K562 (cell line): ENCODE measurements around the gene TUBA4B. TPM values are rescaled to one million over a fixed set of nuclear protein-coding genes. Genes with fewer than 3 reads are reported as not detected.

Experiments
- CHD1 ChIP-seq: fragments of 200-600 bp; sonication (generic); IDR thresholded peaks from one replicate; pipeline ENCODE4 v1.6.1; 2012; ENCODE audit warnings: mild to moderate bottlenecking, moderate library complexity, low read length, inconsistent platforms
- EGR1 ChIP-seq: fragments of 450-650 bp; conservative IDR thresholded peaks from 2 replicates; pipeline ENCODE4 v1.6.1; 2017; ENCODE audit warnings: mild to moderate bottlenecking
- GTF2B ChIP-seq: IDR thresholded peaks from 2 replicates; pipeline ENCODE4 v1.6.1; 2011; ENCODE audit not compliant: insufficient read length; ENCODE audit errors: extremely low read depth
- HMGN3 ChIP-seq: IDR thresholded peaks from 2 replicates; pipeline ENCODE4 v1.6.1; 2011; ENCODE audit warnings: borderline replicate concordance, low read depth, mild to moderate bottlenecking, mixed read lengths, low read length; ENCODE audit not compliant: insufficient read length; ENCODE audit errors: extremely low read depth
- IFI16 ChIP-seq: fragments of 250-450 bp; sonication (Bioruptor Pico); IDR thresholded peaks from 2 replicates; pipeline ENCODE4 v2.1.2; 2022; ENCODE audit warnings: mild to moderate bottlenecking, inconsistent platforms
- MNT ChIP-seq, 2 experiments: fragments of 450-650 bp; conservative IDR thresholded peaks; 2 replicates each; pipeline ENCODE4 v1.6.1; 2017; ENCODE audit warnings: mild to moderate bottlenecking in 2 of 2, moderate library complexity in 2 of 2
- NFATC3 ChIP-seq: fragments of 450-650 bp; IDR thresholded peaks from 2 replicates; pipeline ENCODE4 v1.6.1; 2017; ENCODE audit warnings: mild to moderate bottlenecking
- NR2C1 ChIP-seq, 2 experiments: fragments of 450-650 bp; IDR thresholded peaks; 2 replicates each; pipeline ENCODE4 v1.6.1; 2017; ENCODE audit warnings: mild to moderate bottlenecking in 2 of 2, antibody characterized with exemption in 1 of 2, inconsistent platforms in 1 of 2, missing compliant biosample characterization in 1 of 2, missing genetic modification characterization in 1 of 2
- POLR2G ChIP-seq: fragments of 200-400 bp; formaldehyde crosslinking; IDR thresholded peaks from 2 replicates; pipeline ENCODE4 v1.6.1; 2017; ENCODE audit warnings: low read depth, mild to moderate bottlenecking, antibody characterized with exemption, low read length, moderate library complexity
- PTTG1 ChIP-seq: fragments of 450-650 bp; IDR thresholded peaks from 2 replicates; pipeline ENCODE4 v1.6.1; 2016; ENCODE audit warnings: low read depth, mild to moderate bottlenecking, missing genetic modification characterization, missing compliant biosample characterization
- RB1 ChIP-seq: fragments of 450-650 bp; IDR thresholded peaks from 2 replicates; pipeline ENCODE4 v1.6.1; 2017; ENCODE audit warnings: low read depth, mild to moderate bottlenecking
- SAFB ChIP-seq: fragments of 200-400 bp; formaldehyde crosslinking; IDR thresholded peaks from 2 replicates; pipeline ENCODE4 v1.6.1; 2017; ENCODE audit warnings: low read depth, low read length, borderline replicate concordance
- TAF9B ChIP-seq: fragments of 450-650 bp; IDR thresholded peaks from 2 replicates; pipeline ENCODE4 v1.6.1; 2018; ENCODE audit warnings: mild to moderate bottlenecking; ENCODE audit not compliant: partially characterized antibody
- THRAP3 ChIP-seq: fragments of 450-650 bp; IDR thresholded peaks from 2 replicates; pipeline ENCODE4 v1.6.1; 2016; ENCODE audit warnings: mild to moderate bottlenecking, inconsistent platforms, borderline replicate concordance
- ZBTB43 ChIP-seq: sonication (generic); formaldehyde crosslinking; IDR thresholded peaks from 2 replicates; pipeline ENCODE4 v1.8.0; 2023; ENCODE audit warnings: mild to moderate bottlenecking, missing genetic modification reagents
- ZNF780A ChIP-seq: fragments of 250-450 bp; sonication (Bioruptor Pico); IDR thresholded peaks from 2 replicates; pipeline ENCODE4 v1.5.0; 2021; ENCODE audit warnings: mild to moderate bottlenecking
- polyA plus RNA-seq, 8 experiments: library from polyadenylated mRNA; depleted of rRNA in 4 of 8; stranded (reverse) in 5 of 8; unstranded in 3 of 8; fragments of >200 nt; fragmentation: Nextera tagmentation in 2 of 8; fragmentation: Illumina TruSeq in 1 of 8; extraction: Ambion mirVana in 2 of 8; extraction: Trizol in 1 of 8; gene quantifications; 2 replicates each; pipeline versions ENCODE4 v1.2.1 to v1.2.3, GENCODE V29; 2011 to 2014; ENCODE audit warnings: inconsistent platforms in 1 of 8, missing spikeins in 1 of 8
- total RNA-seq, 7 experiments: library from RNA; depleted of rRNA in 6 of 7; stranded (reverse); fragments of >200 nt in 6 of 7; fragmentation: Illumina TruSeq in 2 of 7; extraction: Trizol in 2 of 7; gene quantifications; 2 replicates each; pipeline versions ENCODE4 v1.2.1 to v1.2.3, GENCODE V29; 2011 to 2021; ENCODE audit warnings: low replicate concordance in 1 of 7
- TF ChIP-seq, protein P1 (sequence below): sonication (generic); formaldehyde crosslinking; IDR thresholded peaks from 2 replicates; pipeline ENCODE4 v1.8.0; 2023; ENCODE audit warnings: missing genetic modification reagents, mild to moderate bottlenecking, borderline replicate concordance
- TF ChIP-seq, protein P2 (sequence below): fragments of 200-800 bp; sonication (Bioruptor generic); IDR thresholded peaks from 2 replicates; pipeline ENCODE4 v1.6.1; 2017; ENCODE audit warnings: missing genetic modification characterization, missing compliant biosample characterization

Gene TUBA4B
- total and polyA plus RNA-seq, 9 of the 15 experiments (the other 6 are each of a cell fraction or from before 2014, with no cell fraction given), result 0.04 TPM; not detected in 8

DNA sequence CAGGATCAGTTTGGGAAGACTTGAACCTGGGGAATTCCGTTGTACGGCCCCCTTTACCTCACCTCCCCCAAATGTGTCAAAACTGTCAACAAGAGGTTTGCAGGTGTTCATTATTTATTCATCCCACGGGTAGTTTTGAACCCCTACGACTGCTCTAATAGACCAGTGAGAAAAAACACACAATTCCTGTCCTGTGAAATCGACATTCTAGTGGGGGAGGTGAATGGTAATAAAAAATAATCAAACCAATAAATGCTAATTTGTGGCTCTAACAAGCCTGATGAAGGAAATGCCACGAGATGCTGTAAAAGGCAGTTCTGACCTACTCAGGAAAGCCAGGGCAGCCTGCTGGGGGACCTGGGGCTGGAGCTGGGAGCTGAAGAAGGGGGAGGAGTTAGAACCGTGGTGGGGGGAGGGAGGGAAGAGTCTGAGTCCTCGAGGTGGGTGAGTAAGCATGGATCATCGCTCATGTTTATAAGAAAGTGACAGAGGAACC, 25.7 kb downstream of the TUBA4B start (continued):
- TF ChIP-seq, protein P1, sequence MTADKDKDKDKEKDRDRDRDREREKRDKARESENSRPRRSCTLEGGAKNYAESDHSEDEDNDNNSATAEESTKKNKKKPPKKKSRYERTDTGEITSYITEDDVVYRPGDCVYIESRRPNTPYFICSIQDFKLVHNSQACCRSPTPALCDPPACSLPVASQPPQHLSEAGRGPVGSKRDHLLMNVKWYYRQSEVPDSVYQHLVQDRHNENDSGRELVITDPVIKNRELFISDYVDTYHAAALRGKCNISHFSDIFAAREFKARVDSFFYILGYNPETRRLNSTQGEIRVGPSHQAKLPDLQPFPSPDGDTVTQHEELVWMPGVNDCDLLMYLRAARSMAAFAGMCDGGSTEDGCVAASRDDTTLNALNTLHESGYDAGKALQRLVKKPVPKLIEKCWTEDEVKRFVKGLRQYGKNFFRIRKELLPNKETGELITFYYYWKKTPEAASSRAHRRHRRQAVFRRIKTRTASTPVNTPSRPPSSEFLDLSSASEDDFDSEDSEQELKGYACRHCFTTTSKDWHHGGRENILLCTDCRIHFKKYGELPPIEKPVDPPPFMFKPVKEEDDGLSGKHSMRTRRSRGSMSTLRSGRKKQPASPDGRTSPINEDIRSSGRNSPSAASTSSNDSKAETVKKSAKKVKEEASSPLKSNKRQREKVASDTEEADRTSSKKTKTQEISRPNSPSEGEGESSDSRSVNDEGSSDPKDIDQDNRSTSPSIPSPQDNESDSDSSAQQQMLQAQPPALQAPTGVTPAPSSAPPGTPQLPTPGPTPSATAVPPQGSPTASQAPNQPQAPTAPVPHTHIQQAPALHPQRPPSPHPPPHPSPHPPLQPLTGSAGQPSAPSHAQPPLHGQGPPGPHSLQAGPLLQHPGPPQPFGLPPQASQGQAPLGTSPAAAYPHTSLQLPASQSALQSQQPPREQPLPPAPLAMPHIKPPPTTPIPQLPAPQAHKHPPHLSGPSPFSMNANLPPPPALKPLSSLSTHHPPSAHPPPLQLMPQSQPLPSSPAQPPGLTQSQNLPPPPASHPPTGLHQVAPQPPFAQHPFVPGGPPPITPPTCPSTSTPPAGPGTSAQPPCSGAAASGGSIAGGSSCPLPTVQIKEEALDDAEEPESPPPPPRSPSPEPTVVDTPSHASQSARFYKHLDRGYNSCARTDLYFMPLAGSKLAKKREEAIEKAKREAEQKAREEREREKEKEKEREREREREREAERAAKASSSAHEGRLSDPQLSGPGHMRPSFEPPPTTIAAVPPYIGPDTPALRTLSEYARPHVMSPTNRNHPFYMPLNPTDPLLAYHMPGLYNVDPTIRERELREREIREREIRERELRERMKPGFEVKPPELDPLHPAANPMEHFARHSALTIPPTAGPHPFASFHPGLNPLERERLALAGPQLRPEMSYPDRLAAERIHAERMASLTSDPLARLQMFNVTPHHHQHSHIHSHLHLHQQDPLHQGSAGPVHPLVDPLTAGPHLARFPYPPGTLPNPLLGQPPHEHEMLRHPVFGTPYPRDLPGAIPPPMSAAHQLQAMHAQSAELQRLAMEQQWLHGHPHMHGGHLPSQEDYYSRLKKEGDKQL (CRISPR knock-in tag), result no peak
- TF ChIP-seq, protein P2, sequence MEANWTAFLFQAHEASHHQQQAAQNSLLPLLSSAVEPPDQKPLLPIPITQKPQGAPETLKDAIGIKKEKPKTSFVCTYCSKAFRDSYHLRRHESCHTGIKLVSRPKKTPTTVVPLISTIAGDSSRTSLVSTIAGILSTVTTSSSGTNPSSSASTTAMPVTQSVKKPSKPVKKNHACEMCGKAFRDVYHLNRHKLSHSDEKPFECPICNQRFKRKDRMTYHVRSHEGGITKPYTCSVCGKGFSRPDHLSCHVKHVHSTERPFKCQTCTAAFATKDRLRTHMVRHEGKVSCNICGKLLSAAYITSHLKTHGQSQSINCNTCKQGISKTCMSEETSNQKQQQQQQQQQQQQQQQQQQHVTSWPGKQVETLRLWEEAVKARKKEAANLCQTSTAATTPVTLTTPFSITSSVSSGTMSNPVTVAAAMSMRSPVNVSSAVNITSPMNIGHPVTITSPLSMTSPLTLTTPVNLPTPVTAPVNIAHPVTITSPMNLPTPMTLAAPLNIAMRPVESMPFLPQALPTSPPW (CRISPR knock-in tag), result no peak
- TF ChIP-seq NR2C1 (IDR thresholded peaks at IDR 0.05), result no peak
- TF ChIP-seq NR2C1 (tag; IDR thresholded peaks at IDR 0.05), result no peak
- TF ChIP-seq POLR2G, result no peak
- no peak for TF ChIP-seq THRAP3
- no peak for TF ChIP-seq ZNF780A (CRISPR knock-in tag)
- TF ChIP-seq CHD1, result no peak
- no peak for TF ChIP-seq NFATC3
- TF ChIP-seq RB1, result no peak
- TF ChIP-seq GTF2B, result no peak
- TF ChIP-seq SAFB, result no peak
- no peak for TF ChIP-seq MNT (conservative IDR thresholded peaks at IDR 0.05)
- no peak for TF ChIP-seq PTTG1
- no peak for TF ChIP-seq ZBTB43
- no peak for TF ChIP-seq IFI16 (CRISPR knock-in tag)
- TF ChIP-seq HMGN3, result no peak
- no peak; the same call in 1 of the 2 replicates for TF ChIP-seq EGR1
- TF ChIP-seq TAF9B, result no peak
